ENCODE results near the gene KCNJ1. TPM values are rescaled to one million over a fixed set of nuclear protein-coding genes. Genes with fewer than 3 reads are reported as not detected.

KCNJ1 gene
- total RNA-seq, 1 experiment from 2014 or later = not detected

DNA sequence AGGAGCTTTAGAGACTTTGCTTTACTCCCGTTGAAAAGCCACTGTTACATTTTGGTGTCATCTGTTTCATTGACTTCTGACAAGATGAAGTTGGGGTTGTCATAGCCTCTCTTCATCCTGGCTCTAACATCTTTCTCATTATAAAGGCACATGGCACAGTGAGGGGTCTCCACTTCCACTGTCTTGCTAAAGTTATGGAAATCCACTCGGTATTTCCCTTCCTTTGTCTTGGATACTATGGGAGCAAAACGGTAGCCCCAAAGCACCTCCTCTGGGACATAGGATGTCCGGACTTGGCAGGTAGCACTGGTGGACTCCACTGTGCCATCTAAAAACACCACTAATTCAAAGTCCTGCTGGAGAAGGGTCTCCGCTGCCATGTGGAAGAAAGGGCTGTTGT lies 28.0 kb downstream of the KCNJ1 start:
- no peak overlapping the region for H3K4me2 ChIP-seq
- no peak overlapping the region for H3K27ac ChIP-seq
- ChIA-PET POLR2A (ENCODE audit: unreplicated experiment) (no interaction called here), CTCF (no interaction called here)
- intact Hi-C loops (cut with micrococcal nuclease; ENCODE audit: unreplicated experiment) = no loop called here
- H3K79me2 ChIP-seq (ENCODE audit: low read depth) = no peaks in the 10 kb centered on the region
- no peaks in the 10 kb centered on the region for H3K9me3 ChIP-seq (ENCODE audit: insufficient read depth, low read depth)
- no peak for DNase-seq
- H3K9me2 ChIP-seq (ENCODE audit: insufficient read depth) = no peaks in the 10 kb centered on the region
- TF ChIP-seq EZH2 (IDR thresholded peaks at IDR 0.05; ENCODE audit: low read depth) = no peak
- no peak for TF ChIP-seq CTCF (conservative IDR thresholded peaks at IDR 0.05)
- no peaks in the 10 kb centered on the region for H4K20me1 ChIP-seq (ENCODE audit: insufficient read depth)
- no peak overlapping the region for H2AFZ ChIP-seq
- no TSS peak for BruUV-seq (replicated peaks)
- no peaks in the 10 kb centered on the region for H3K36me3 ChIP-seq (ENCODE audit: low read depth)
- no peaks in the 10 kb centered on the region for H3K4me1 ChIP-seq (replicated peaks; ENCODE audit: insufficient read depth)
- H3K4me3 ChIP-seq = no peak overlapping the region
- no peaks in the 10 kb centered on the region for H3F3A ChIP-seq (ENCODE audit: insufficient read depth, low read depth)
- H3K27me3 ChIP-seq (ENCODE audit: insufficient read depth, low read depth) = peaks cover 29% of the 10 kb centered on the region

DNA sequence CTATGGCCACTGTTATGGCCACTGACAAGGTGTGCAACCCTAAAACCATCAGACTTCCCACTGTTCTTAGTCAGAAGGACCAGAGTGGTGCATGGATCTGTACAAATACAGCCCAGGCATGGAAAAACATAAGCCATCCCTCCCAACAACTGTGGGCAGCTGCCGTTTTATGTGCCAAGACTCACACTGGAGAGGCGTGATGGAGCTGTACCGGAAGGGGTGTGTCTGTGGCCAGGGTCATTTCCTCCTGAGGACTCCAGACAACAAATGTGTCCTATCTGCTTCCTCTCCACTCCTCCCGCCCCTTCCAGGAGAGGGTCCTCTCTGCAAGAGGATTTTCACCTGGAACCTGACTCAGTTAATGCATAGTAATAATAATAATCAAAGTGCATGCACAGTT lies 29.5 kb downstream of the KCNJ1 start:
- Histone ChIP-seq H4K20me1 (ENCODE audit: insufficient read depth) (no peaks in the 10 kb centered on the region), H3F3A (ENCODE audit: insufficient read depth, low read depth) (no peaks in the 10 kb centered on the region), H3K9me3 (ENCODE audit: insufficient read depth, low read depth) (no peaks in the 10 kb centered on the region), H3K4me1 (replicated peaks; ENCODE audit: insufficient read depth) (no peaks in the 10 kb centered on the region), H3K9me2 (ENCODE audit: insufficient read depth) (no peaks in the 10 kb centered on the region), H3K4me2 (no peak overlapping the region), H2AFZ (no peak overlapping the region), H3K4me3 (no peak overlapping the region), H3K27ac (no peak overlapping the region), H3K27me3 (ENCODE audit: insufficient read depth, low read depth) (peaks cover 21% of the 10 kb centered on the region), H3K36me3 (ENCODE audit: low read depth) (no peaks in the 10 kb centered on the region), H3K79me2 (ENCODE audit: low read depth) (no peaks in the 10 kb centered on the region)
- POLR2A ChIA-PET (ENCODE audit: unreplicated experiment) = no interaction called here
- no TSS peak for BruUV-seq (replicated peaks)
- CTCF ChIA-PET = no interaction called here
- TF ChIP-seq EZH2 (IDR thresholded peaks at IDR 0.05; ENCODE audit: low read depth) (no peak), CTCF (conservative IDR thresholded peaks at IDR 0.05) (no peak)
- intact Hi-C loops (cut with micrococcal nuclease; ENCODE audit: unreplicated experiment) = no loop called here
- DNase-seq = no peak

DNA sequence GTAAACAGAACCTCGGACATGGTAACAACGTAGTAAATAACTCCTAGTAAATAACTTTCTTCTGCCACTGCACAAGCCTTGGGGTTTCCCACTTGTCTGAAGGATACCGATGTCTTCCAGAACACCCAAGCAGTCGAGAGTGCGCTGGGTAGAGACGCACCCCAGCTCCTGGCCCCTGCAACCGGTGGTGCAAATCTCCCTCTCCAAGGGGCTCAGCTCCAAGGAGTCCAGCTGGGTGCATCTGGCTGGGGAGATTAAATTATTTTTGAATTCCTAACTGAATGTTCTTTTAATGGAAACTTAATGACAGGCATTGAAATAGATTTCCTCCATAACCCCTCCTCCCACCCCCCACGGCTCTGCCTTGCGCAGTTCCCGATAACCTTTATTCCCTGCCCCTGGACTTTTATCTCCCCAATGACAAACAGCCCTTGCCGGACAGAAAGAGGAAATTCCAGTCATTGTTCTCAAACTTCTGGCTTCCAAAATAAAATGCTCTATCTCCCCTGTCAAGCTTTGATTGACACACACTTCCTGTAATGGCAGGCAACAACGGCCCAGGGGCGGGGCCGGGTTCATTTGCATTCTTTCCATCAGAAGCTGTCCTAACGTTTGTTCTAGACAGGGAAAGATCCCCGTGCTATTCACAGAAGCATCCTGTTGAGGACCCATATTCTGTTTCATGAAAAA lies 31.2 kb downstream of the KCNJ1 start:
- Histone ChIP-seq H3K9me3 (ENCODE audit: insufficient read depth, low read depth) (no peaks in the 10 kb centered on the region), H4K20me1 (ENCODE audit: insufficient read depth) (no peaks in the 10 kb centered on the region), H3K4me3 (no peak overlapping the region), H2AFZ (no peak overlapping the region), H3K79me2 (ENCODE audit: low read depth) (no peaks in the 10 kb centered on the region), H3K27me3 (ENCODE audit: insufficient read depth, low read depth) (0 out of 2 replicates have a peak, but pooled peaks cover 11% of the 10 kb centered on the region), H3K4me1 (replicated peaks; ENCODE audit: insufficient read depth) (no peaks in the 10 kb centered on the region), H3K4me2 (no peak overlapping the region), H3F3A (ENCODE audit: insufficient read depth, low read depth) (no peaks in the 10 kb centered on the region), H3K27ac (no peak overlapping the region), H3K36me3 (ENCODE audit: low read depth) (no peaks in the 10 kb centered on the region), H3K9me2 (ENCODE audit: insufficient read depth) (no peaks in the 10 kb centered on the region)
- no TSS peak for BruUV-seq (replicated peaks)
- DNase-seq = no peak
- ChIA-PET CTCF (interaction anchor here (0.6 kb wide), 1 partner anchor 318 kb away, joined by 3 read pairs; no protein-coding TSS in a partner anchor), POLR2A (ENCODE audit: unreplicated experiment) (no interaction called here)
- no peak for TF ChIP-seq CTCF (conservative IDR thresholded peaks at IDR 0.05)
- TF ChIP-seq EZH2 (IDR thresholded peaks at IDR 0.05; ENCODE audit: low read depth) = no peak
- intact Hi-C loops (cut with micrococcal nuclease; ENCODE audit: unreplicated experiment) = no loop called here

Measured in PC-9 (cell line).